Nephron (organoid): ENCODE data around the gene ZNF804A.

Experiments used
- H3K27ac Mint-ChIP-seq, 3 experiments: 2 replicates each; pipeline ENCODE4 v1.8.0; 2020; ENCODE audit warnings: mixed read lengths in 3 of 3, mild to moderate bottlenecking in 2 of 3, moderate library complexity in 1 of 3
- H3K27me3 Mint-ChIP-seq: 2 replicates; pipeline ENCODE4 v1.8.0; 2021; ENCODE audit warnings: low read depth, mild to moderate bottlenecking, moderate library complexity, mixed read lengths
- H3K36me3 Mint-ChIP-seq: 2 replicates; pipeline ENCODE4 v1.8.0; 2020; ENCODE audit warnings: low read depth, mixed read lengths
- H3K4me1 Mint-ChIP-seq: 2 replicates; pipeline ENCODE4 v1.8.0; 2020; ENCODE audit warnings: mixed read lengths
- H3K4me3 Mint-ChIP-seq, 3 experiments: 2 replicates each; pipeline ENCODE4 v1.8.0; 2020; ENCODE audit warnings: mild to moderate bottlenecking in 3 of 3, mixed read lengths in 3 of 3, moderate library complexity in 2 of 3
- H3K9me3 Mint-ChIP-seq: 2 replicates; pipeline ENCODE4 v1.8.0; 2020; ENCODE audit warnings: mixed read lengths
- TF ChIP-seq, protein P1 (sequence below), 3 experiments: fragments of 200-600 bp; sonication (generic); IDR thresholded peaks; one replicate each; pipeline ENCODE4 v1.5.0; 2021; ENCODE audit warnings: antibody characterized with exemption in 3 of 3; ENCODE audit not compliant: unreplicated experiment in 3 of 3

The ZNF804A gene

GRCh38 chr2:184611361-184612085, 13.2 kb downstream of the ZNF804A start:
- Mint-ChIP-seq H3K4me3 (no peak overlapping the region), H3K4me1 (no peaks in the 10 kb centered on the region), H3K36me3 (no peaks in the 10 kb centered on the region), H3K27me3 (no peaks in the 10 kb centered on the region), H3K27ac (no peak overlapping the region), H3K9me3 (peaks cover 3% of the 10 kb centered on the region)
- TF ChIP-seq, protein P1, sequence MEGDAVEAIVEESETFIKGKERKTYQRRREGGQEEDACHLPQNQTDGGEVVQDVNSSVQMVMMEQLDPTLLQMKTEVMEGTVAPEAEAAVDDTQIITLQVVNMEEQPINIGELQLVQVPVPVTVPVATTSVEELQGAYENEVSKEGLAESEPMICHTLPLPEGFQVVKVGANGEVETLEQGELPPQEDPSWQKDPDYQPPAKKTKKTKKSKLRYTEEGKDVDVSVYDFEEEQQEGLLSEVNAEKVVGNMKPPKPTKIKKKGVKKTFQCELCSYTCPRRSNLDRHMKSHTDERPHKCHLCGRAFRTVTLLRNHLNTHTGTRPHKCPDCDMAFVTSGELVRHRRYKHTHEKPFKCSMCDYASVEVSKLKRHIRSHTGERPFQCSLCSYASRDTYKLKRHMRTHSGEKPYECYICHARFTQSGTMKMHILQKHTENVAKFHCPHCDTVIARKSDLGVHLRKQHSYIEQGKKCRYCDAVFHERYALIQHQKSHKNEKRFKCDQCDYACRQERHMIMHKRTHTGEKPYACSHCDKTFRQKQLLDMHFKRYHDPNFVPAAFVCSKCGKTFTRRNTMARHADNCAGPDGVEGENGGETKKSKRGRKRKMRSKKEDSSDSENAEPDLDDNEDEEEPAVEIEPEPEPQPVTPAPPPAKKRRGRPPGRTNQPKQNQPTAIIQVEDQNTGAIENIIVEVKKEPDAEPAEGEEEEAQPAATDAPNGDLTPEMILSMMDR (IDR thresholded peaks at IDR 0.05; ENCODE audit: unreplicated experiment in 3 of 3): peak; percentile 52 to 59 (median 53)

- no peaks in the 10 kb centered on the region for H3K4me1 Mint-ChIP-seq
- H3K27ac Mint-ChIP-seq: no peak overlapping the region
- no peak overlapping the region for H3K4me3 Mint-ChIP-seq
- TF ChIP-seq, protein P1 (IDR thresholded peaks at IDR 0.05; ENCODE audit: unreplicated experiment in 3 of 3): no peak
- H3K9me3 Mint-ChIP-seq: peaks cover 3% of the 10 kb centered on the region
- H3K27me3 Mint-ChIP-seq: no peaks in the 10 kb centered on the region
- no peaks in the 10 kb centered on the region for H3K36me3 Mint-ChIP-seq
Observed at GRCh38 chr2:184620367-184620766, 22.0 kb downstream of the ZNF804A start.

GRCh38 chr2:184624311-184624710, 26.0 kb downstream of the ZNF804A start:
- TF ChIP-seq, protein P1 (IDR thresholded peaks at IDR 0.05; ENCODE audit: unreplicated experiment in 3 of 3): no peak
- no peaks in the 10 kb centered on the region for H3K36me3 Mint-ChIP-seq
- H3K27me3 Mint-ChIP-seq: no peaks in the 10 kb centered on the region
- H3K9me3 Mint-ChIP-seq: no peaks in the 10 kb centered on the region
- H3K4me1 Mint-ChIP-seq: no peaks in the 10 kb centered on the region
- H3K27ac Mint-ChIP-seq: no peak overlapping the region
- H3K4me3 Mint-ChIP-seq: no peak overlapping the region

DNA sequence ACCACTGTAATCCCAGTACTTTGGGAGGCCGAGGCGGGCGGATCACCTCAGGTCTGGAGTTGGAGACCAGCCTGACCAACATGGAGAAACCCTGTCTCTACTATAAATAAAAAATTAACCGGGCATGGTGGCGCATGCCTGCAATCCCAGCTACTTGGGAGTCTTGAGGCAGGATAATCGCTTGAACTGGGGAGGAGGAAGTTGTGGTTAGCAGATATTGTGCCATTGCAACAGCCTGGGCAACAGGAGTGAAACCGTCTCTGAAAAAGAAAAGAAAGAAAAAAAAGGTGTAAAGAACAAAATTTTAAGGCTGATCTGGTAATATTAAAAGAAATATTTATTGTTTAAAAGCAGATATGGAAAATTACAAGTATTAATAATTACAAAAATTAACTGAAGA, 29.7 kb downstream of the ZNF804A start:
- H3K9me3 Mint-ChIP-seq: no peaks in the 10 kb centered on the region
- H3K4me3 Mint-ChIP-seq: no peak overlapping the region
- no peaks in the 10 kb centered on the region for H3K27me3 Mint-ChIP-seq
- H3K36me3 Mint-ChIP-seq: no peaks in the 10 kb centered on the region
- TF ChIP-seq, protein P1 (IDR thresholded peaks at IDR 0.05; ENCODE audit: unreplicated experiment in 3 of 3): no peak
- no peak overlapping the region for H3K27ac Mint-ChIP-seq
- H3K4me1 Mint-ChIP-seq: no peaks in the 10 kb centered on the region

- TF ChIP-seq, protein P1 (IDR thresholded peaks at IDR 0.05; ENCODE audit: unreplicated experiment in 3 of 3): no peak
- H3K27ac Mint-ChIP-seq: no peak overlapping the region
- H3K4me1 Mint-ChIP-seq: no peaks in the 10 kb centered on the region
- H3K36me3 Mint-ChIP-seq: no peaks in the 10 kb centered on the region
- no peaks in the 10 kb centered on the region for H3K27me3 Mint-ChIP-seq
- H3K4me3 Mint-ChIP-seq: no peak overlapping the region
- H3K9me3 Mint-ChIP-seq: no peaks in the 10 kb centered on the region
Observed at GRCh38 chr2:184633726-184634125, 35.4 kb downstream of the ZNF804A start.

DNA sequence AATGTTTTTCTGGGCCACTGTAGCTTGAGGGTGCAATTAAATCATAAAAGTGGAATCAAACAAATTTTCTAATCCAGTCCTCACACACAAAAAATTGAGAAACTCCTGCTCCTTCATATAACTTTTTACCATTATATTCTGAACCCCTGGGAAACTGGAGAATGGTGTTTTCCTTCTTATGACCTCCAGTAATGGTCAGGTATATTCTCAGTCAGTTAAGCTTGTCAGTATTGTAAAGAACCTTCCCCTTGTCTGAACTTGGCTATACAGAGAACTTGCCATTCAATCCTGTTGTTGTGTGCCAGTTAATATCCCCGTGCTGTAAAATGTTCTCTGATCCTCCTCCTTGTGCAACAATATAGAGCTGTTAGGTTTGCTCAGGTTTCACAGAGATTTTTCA, 39.5 kb downstream of the ZNF804A start:
- TF ChIP-seq, protein P1 (IDR thresholded peaks at IDR 0.05; ENCODE audit: unreplicated experiment in 3 of 3): no peak
- Mint-ChIP-seq H3K4me1 (no peaks in the 10 kb centered on the region), H3K27me3 (no peaks in the 10 kb centered on the region), H3K27ac (no peak overlapping the region), H3K9me3 (no peaks in the 10 kb centered on the region), H3K4me3 (no peak overlapping the region), H3K36me3 (no peaks in the 10 kb centered on the region)
